ENCODE data around the gene CTSS.
"Not testable (repeated sequence)": the region's sequence is repeated elsewhere in the genome, so short reads cannot be mapped to it uniquely, and the experiment has no call there.

CTSS gene

DNA sequence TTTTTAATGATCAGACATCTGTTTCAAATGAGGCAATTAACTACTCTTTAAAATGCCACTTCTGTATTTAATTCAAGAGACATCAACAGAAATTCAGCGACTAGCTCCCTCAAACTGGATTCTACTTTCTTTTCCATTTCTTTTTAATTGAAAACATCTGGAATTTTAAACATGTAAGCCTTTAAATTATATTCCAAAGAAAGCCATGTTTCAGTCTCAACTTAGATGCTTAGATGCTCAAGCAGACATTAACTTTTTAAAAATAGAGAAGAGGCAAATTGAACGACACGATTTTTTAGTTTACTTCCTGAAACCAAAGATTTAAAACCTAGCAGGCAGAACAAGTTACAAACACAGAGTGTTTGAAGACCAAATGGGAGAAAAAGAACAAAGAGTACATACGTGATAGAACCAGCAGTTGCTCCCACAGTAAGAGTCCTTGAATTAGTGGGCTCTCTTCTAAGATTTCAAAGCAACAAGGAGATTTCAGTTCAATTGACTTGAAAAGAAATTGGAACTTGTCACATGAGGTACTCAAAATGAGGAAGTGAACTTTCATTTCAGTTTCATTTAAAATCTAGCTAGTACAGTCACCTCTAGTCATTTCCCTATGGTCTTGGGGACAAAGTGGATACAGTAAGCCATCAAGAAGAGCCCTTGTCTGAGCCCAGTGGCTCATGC is at the start of gene CTSS:
TSS of gene CTSS (minus strand) at position 483 of the 681 bp plus-strand sequence. CDS start 1,015 bp downstream, outside the sequence.
- no peak for DNase-seq

DNA sequence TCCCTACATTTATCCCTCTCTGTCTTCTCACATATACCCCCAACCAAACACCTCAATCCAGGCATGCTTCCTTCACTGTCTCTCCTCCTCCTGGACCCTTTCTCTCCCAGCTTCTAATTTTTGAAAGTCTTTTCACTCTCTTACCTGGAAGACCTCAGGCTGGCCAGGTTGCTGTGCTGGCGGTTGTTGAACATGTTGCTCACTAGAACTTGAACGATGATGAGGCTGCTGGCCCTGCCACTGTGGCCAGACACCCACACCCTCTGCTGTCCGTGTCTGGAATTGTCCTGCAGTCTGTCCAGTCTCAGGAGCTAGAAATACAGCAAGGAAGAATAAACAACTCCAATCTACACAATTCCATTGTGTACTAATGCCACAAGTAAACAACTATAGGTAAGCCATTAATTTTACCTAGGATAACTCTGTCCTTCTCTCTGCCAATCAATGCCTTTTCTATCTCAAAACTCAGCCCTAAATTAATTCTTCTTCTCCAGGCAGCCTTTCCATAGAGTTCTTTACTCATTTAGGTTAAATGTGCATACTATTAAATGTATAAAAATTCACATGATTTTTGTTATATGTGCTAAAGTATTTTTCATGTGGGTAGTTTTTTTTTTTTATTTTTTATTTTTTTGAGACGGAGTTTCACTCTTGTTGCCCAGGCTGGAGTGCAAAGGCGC is 47.6 kb upstream of the CTSS start:
- DNase-seq = peak; percentile 73

DNA sequence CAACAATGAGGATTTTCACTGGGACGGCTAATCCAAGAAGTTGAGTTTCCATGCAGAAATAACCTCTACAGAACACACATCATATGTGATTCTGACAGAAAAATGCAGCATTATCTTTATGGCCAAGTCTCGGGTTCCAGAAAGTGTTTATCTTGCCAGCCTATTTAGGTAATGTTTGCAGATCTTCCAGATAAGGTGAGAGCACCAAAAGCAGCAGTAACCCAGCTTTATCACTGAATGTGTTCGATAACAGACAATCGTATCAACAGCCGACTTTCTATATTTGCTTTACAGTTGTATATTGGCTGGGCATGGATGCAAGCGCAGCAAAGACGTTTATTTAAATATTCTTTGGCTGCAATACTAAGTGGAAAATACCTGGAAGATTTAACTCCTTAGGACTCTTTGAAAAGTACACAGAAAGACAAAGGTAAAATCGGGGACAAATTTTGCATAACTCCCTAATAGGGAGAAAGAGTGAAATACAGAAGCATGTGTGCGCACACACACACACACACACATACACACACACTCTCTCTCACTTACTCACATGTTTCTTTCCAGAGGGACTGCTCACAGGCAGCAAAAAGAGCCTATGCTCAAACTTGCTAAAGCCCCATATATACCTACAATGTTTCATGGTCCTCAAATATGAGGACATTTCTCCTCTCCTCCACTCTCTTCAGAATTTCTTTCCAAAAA is 45.5 kb upstream of the CTSS start:
- no peak for DNase-seq

DNA sequence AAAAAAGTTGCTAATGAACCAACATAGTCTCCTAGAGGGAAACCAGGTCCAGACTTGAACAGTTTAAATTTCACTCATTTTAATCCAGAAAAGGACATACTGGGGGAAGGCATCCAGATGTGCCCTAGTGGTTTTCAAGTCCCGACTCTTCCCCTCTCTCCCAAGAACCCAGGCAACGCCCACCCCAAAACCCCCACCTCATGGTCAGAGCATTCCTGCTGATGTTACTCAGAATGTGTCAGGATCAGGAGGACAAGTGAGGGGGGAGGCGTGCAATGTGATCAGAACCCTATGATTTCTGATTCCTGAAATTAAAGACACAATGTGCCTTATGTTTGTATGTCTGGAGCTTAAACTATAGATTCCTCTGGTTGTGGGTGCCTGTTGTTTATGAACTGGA is 44.1 kb upstream of the CTSS start:
- DNase-seq = no peak

GRCh38 chr1:150808846-150809245 is 43.3 kb upstream of the CTSS start:
- no peak for DNase-seq

GRCh38 chr1:150808121-150808520 is 42.5 kb upstream of the CTSS start, which contains the start of gene CTSK:
Gene CTSK, minus strand, starts transcription at chr1:150808260. Its CDS starts 1,455 bp downstream, at chr1:150806805.
- peak; percentile 73 for DNase-seq

DNA sequence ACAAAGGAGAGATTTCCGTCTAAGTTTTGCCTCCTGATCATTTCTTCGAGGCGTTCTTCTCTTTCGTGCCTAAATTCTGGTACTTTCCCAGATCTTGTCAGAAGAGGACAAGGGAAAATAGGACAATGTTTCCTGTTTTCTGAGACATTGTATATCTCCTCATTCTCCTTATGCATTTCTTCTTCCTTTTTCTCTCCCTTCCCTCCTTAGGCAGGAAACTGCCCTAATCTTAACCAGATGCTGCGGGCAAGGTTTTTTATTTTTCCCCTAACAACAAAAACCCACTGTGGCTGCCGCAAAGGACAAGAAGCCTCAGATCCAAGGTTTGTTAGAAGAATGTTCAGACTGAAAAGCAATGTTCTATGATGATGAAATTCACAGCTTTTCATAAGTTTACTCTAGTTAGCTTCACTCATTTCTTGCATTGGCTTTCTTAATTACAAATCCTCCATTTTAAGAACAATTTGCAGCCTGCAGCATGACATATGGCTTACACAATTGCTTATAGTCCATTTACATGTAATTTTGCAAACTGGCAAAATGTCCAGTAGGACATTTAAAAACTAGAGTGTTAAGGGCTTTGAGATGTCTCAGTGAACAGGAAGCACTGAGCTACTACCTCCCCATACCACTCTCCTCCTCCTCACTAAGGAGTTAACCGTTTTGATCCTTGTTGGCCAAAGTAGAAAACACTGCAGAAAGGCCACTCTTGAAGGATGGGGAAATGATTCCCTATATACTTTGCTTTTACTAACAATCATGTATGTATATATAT is 41.9 kb upstream of the CTSS start:
- no peak for DNase-seq

GRCh38 chr1:150805899-150806298 is 40.3 kb upstream of the CTSS start:
- DNase-seq = no peak

DNA sequence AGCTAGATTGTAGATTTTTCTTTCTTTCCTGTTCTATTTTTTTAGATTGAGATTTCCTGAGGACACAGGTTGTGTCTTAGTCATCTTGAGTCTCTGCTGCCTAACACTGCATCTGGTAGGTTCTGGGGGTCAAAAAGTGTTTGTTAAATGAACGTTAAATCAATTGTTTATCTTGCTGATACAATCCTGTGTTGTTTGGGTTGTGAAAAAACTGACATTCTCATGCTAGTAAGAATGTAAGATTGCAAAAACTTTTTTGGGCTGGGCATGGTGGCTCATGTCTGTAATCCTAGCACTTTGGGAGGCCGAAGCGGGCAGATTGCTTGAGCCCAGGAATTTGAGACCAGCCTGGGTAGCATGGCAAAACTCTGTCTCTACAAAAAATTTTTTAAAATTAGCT is 39.1 kb upstream of the CTSS start:
- DNase-seq = no peak

- DNase-seq = no peak
Observed at GRCh38 chr1:150799089-150799488, 33.5 kb upstream of the CTSS start.

GRCh38 chr1:150798525-150798924 is 32.9 kb upstream of the CTSS start:
- DNase-seq = no peak

DNA sequence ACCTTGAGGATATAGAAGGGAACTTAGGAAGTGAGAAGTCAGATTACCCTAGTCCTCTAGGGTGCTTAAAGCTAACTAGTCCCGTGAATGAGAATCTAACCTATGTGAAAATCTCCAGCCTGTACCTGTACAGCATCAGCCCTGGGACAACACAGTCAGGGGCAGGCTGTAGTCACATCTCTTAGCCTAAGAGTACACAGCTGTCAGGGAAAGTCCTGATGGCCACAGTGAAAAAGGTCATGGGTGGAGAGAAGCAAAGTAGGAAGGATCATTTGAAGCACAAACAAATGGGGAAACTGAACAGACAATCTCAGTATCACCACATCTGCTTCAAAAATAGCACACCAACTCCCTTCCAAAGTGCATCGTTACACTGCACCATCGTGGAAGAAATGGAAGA is 30.8 kb upstream of the CTSS start:
- no peak for DNase-seq

GRCh38 chr1:150793778-150794177 is 28.2 kb upstream of the CTSS start:
- not testable (repeated sequence) for DNase-seq

DNA sequence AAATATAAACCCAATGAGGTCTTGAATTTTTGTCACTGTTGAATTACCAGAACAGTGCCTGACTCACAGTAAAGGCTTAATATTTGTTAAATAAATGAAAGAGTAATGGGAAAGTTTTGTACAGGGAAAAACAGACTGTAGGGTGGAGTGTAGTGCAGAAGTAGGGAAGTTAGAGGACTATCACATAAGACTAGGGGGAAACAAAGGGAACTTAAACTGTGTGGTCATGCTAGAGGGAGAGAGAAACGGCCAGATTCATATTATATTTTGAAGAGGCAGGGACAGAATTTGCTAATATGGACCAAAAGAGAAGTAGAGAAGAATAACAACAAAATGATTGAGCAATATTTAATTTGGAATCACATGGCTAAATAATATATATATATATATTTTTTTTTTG is 27.6 kb upstream of the CTSS start:
- no peak for DNase-seq

DNA sequence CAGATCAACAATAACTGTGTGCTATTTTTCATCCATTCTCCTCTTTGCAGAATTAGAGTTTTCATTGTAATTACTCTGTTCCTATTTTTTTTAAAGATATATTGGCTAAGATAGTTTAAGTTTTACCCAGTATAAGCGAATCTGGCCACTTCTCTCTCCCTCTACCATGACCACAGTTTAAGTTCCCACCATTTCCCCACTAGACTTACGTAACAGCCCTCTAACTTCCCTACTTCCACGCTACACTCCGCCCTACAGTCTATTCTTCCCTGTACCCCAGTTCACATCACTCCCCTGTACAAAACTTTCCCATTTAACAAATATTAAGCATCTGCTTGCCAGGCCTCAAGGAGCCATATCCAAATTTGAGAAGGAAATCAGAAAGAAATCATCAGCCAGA is 26.0 kb upstream of the CTSS start:
- no peak for DNase-seq

GRCh38 chr1:150789396-150789795 is 23.8 kb upstream of the CTSS start:
- DNase-seq = no peak

GRCh38 chr1:150788946-150789345 is 23.4 kb upstream of the CTSS start:
- DNase-seq = no peak

DNA sequence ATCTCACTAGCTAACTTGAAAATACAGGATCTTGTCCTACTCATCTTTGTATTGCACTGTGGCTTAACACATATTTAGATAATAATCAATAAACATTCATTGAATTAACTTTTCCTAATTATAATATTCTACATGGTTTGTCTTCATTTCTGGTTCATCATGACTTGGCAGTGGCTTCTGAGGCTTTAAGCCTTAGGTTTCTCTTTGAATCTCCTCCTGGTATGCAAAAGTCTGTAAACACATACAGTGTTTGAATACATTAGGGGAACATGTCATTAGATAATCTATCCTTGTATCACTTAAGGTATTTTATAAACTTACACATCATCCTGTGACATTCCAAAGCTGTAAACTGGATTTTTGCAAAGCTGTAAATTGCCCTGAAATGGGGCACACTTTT is 21.9 kb upstream of the CTSS start:
- no peak for DNase-seq

- DNase-seq = no peak
Observed at GRCh38 chr1:150780510-150780909, 14.9 kb upstream of the CTSS start.

- no peak for DNase-seq
Observed at GRCh38 chr1:150778409-150778808, 12.8 kb upstream of the CTSS start.

- DNase-seq = no peak
Observed at GRCh38 chr1:150777544-150777943, 12.0 kb upstream of the CTSS start.

- not testable (repeated sequence) for DNase-seq
Observed at GRCh38 chr1:150775931-150776505, 10.4 kb upstream of the CTSS start.

DNA sequence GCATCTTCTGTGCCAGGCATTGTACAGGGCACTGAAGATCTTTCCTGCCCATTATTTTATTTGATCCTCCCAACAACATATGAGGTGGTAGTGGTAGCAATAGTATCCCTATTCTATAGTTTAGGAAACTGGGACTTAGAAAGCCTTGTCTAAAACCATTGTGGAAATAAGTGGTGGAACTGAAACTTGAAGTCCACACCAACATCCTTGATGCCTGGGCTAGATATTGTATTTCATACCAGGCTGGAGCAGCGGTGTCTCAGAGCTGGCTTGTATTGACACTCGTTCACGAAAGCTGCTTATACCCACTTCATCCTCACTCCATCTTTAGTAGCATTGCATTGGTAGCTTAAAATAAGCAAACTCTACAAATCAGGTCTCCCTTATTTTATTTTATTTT is 9.7 kb upstream of the CTSS start:
- DNase-seq = no peak
